Measurements from ENCODE around the gene RWDD4.

The RWDD4 gene

DNA sequence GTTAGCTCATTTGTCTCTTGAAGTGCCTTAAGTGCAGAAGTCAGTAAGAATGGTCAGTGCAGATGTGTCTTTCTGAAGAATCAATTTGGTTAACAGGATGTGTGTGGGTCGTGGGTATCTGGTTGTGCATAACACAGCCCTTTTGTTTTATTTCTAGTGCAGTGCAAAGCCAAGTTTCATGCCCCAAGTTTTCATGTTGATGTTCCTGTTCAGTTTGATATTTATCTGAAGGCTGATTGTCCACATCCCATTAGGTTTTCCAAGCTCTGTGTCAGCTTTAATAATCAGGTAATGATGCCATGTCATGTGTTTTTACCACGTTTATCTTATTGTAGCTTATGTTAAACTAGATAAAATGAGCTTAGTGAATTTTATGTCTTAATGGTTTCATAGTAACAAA is 27.5 kb upstream of the RWDD4 start:
- H3K4me3 ChIP-seq (ENCODE audit: low read depth, low read length), result no peak overlapping the region
- TF ChIP-seq CTCF (IDR thresholded peaks at IDR 0.05; ENCODE audit: low read depth, low read length), result no peak

DNA sequence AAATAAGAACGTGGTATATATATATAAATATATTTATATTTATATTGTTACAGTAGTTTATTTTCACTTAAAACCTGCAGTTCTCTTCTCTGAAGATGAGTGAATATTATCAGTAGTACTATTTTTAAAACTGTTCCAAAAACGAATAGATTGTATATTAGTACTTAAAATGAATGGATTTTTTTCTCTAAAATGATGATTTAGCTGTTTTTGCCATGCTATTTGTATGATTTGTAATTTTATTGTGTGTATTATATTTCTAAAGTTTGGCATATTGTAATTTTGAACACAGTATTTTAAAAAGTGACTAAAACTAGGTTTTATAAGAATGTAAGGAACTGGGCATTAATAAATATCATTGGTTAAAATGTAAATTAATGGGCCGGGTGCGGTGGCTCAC is 22.1 kb upstream of the RWDD4 start:
- H3K4me3 ChIP-seq (ENCODE audit: low read depth, low read length), result no peak overlapping the region
- no peak for TF ChIP-seq CTCF (IDR thresholded peaks at IDR 0.05; ENCODE audit: low read depth, low read length)

DNA sequence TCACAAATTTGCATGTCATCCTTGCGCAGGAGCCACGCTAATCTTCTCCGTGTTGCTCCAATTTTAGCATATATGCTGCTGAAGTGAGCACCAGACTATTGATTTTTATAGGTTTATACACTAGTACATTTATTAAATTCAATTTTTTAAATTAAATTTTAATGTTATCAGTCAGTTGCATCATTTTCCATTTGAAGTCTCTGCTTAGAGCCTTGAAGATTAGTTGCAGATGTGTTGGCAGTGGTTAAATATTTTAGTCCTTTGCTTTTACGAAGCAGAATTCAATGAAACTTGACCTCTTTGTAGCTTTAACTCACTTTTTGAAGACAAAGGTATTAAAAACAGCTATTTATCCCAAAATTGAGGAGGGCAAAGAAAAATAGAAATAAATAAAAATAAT is 16.6 kb upstream of the RWDD4 start:
- H3K4me3 ChIP-seq (ENCODE audit: low read depth, low read length), result no peak overlapping the region
- no peak for TF ChIP-seq CTCF (IDR thresholded peaks at IDR 0.05; ENCODE audit: low read depth, low read length)

- no peak overlapping the region for H3K4me3 ChIP-seq (ENCODE audit: low read depth, low read length)
- no peak for TF ChIP-seq CTCF (IDR thresholded peaks at IDR 0.05; ENCODE audit: low read depth, low read length)
Observed at GRCh38 chr4:183674153-183674552, 15.2 kb upstream of the RWDD4 start.

GRCh38 chr4:183670960-183671555 is 12.1 kb upstream of the RWDD4 start:
- TF ChIP-seq CTCF (IDR thresholded peaks at IDR 0.05; ENCODE audit: low read depth, low read length), result no peak
- H3K4me3 ChIP-seq (ENCODE audit: low read depth, low read length), result no peak overlapping the region

- no peak overlapping the region for H3K4me3 ChIP-seq (ENCODE audit: low read depth, low read length)
- TF ChIP-seq CTCF (IDR thresholded peaks at IDR 0.05; ENCODE audit: low read depth, low read length), result no peak
Observed at GRCh38 chr4:183670251-183670650, 11.3 kb upstream of the RWDD4 start.

DNA sequence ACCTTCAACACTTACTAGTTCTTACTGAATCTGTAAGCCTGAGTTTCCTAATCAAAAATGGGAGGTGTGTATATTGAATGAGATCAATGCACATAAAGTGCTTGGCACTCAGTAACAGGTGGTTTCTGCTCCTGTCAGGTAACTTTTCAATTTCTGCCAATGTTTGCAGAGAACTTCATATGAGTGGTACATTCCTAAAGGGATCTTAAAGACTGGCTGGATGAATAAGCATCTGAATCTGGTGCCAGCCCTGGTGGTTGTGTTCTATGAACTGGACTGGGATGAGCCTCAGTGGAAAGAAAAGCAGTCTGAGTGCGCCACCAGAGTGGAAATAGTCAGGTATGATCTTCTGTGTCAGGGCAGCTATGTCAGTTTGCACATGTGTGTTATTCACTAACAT is 7.1 kb upstream of the RWDD4 start:
- TF ChIP-seq CTCF (IDR thresholded peaks at IDR 0.05; ENCODE audit: low read depth, low read length), result no peak

More for the DNA sequence above, 7.1 kb upstream of the RWDD4 start:
- no peak overlapping the region for H3K4me3 ChIP-seq (ENCODE audit: low read depth, low read length)
